WTC11 (cell line): ENCODE measurements around the gene MAP4K1.

Experiments used
- FOXP1 ChIP-seq: sonication (generic); formaldehyde crosslinking; IDR thresholded peaks from 2 replicates; pipeline ENCODE4 v1.8.0; 2022; ENCODE audit warnings: missing genetic modification reagents, mild to moderate bottlenecking, moderate library complexity, borderline replicate concordance
- MLX ChIP-seq: sonication (generic); formaldehyde crosslinking; IDR thresholded peaks from 2 replicates; pipeline ENCODE4 v1.8.1; 2023; ENCODE audit warnings: mild to moderate bottlenecking, missing genetic modification reagents, moderate library complexity
- SMAD4 ChIP-seq: sonication (generic); formaldehyde crosslinking; IDR thresholded peaks from 2 replicates; pipeline ENCODE4 v1.8.0; 2022; ENCODE audit warnings: mild to moderate bottlenecking, missing genetic modification reagents
- SOX15 ChIP-seq: fragments of 250-450 bp; sonication (Bioruptor Pico); IDR thresholded peaks from 2 replicates; pipeline ENCODE4 v1.9.0; 2021; ENCODE audit warnings: mild to moderate bottlenecking
- ZBTB21 ChIP-seq: sonication (generic); formaldehyde crosslinking; IDR thresholded peaks from 2 replicates; pipeline ENCODE4 v1.8.1; 2023; ENCODE audit warnings: mild to moderate bottlenecking, missing genetic modification reagents, borderline replicate concordance
- ZNF423 ChIP-seq: fragments of 250-450 bp; sonication (Bioruptor Pico); IDR thresholded peaks from 2 replicates; pipeline ENCODE4 v2.1.2; 2022; ENCODE audit warnings: mild to moderate bottlenecking, moderate library complexity
- TF ChIP-seq, protein P1 (sequence below): sonication (generic); formaldehyde crosslinking; IDR thresholded peaks from 2 replicates; pipeline ENCODE4 v1.8.1; 2022; ENCODE audit warnings: low read depth, mild to moderate bottlenecking, moderate library complexity, missing genetic modification reagents, borderline replicate concordance
- TF ChIP-seq, protein P2 (sequence below): fragments of 200-600 bp; IDR thresholded peaks from 2 replicates; pipeline ENCODE4 v1.8.0; 2022; ENCODE audit warnings: antibody characterized with exemption
- TF ChIP-seq, protein P3 (sequence below): sonication (generic); formaldehyde crosslinking; IDR thresholded peaks from 2 replicates; pipeline ENCODE4 v1.8.1; 2022; ENCODE audit warnings: low read depth, missing genetic modification reagents, borderline replicate concordance
- TF ChIP-seq, protein P4 (sequence below): sonication (generic); formaldehyde crosslinking; IDR thresholded peaks from 2 replicates; pipeline ENCODE4 v1.8.0; 2022; ENCODE audit warnings: mild to moderate bottlenecking, missing genetic modification reagents
- TF ChIP-seq, protein P5 (sequence below): sonication (generic); formaldehyde crosslinking; conservative IDR thresholded peaks from 2 replicates; pipeline ENCODE4 v1.8.1; 2023; ENCODE audit warnings: mild to moderate bottlenecking, low read depth, missing genetic modification reagents, moderate library complexity

DNA sequence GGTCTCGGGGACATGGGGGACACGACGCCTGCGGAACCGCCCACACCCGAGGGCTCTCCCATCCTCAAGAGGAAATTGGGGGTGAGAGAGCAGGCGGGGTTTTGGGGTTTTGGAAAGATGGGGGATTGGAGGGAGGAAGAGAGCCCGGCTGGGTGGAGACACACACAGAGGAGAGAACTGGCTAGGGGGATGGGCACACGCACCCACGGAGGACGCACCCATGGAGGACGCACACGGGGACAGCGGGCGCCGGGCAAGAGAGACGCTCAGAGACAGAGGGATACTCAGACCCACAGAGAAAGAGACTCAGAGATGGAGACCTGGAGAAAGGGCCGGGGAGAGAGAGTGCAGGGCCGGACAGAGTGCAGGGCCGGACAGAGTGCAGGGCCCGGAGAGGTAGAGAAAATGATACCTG lies 52.1 kb downstream of the MAP4K1 start:
- TF ChIP-seq, protein P1, sequence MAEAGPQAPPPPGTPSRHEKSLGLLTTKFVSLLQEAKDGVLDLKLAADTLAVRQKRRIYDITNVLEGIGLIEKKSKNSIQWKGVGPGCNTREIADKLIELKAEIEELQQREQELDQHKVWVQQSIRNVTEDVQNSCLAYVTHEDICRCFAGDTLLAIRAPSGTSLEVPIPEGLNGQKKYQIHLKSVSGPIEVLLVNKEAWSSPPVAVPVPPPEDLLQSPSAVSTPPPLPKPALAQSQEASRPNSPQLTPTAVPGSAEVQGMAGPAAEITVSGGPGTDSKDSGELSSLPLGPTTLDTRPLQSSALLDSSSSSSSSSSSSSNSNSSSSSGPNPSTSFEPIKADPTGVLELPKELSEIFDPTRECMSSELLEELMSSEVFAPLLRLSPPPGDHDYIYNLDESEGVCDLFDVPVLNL (CRISPR knock-in tag) = no peak
- TF ChIP-seq, protein P2, sequence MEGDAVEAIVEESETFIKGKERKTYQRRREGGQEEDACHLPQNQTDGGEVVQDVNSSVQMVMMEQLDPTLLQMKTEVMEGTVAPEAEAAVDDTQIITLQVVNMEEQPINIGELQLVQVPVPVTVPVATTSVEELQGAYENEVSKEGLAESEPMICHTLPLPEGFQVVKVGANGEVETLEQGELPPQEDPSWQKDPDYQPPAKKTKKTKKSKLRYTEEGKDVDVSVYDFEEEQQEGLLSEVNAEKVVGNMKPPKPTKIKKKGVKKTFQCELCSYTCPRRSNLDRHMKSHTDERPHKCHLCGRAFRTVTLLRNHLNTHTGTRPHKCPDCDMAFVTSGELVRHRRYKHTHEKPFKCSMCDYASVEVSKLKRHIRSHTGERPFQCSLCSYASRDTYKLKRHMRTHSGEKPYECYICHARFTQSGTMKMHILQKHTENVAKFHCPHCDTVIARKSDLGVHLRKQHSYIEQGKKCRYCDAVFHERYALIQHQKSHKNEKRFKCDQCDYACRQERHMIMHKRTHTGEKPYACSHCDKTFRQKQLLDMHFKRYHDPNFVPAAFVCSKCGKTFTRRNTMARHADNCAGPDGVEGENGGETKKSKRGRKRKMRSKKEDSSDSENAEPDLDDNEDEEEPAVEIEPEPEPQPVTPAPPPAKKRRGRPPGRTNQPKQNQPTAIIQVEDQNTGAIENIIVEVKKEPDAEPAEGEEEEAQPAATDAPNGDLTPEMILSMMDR = no peak
- TF ChIP-seq, protein P3, sequence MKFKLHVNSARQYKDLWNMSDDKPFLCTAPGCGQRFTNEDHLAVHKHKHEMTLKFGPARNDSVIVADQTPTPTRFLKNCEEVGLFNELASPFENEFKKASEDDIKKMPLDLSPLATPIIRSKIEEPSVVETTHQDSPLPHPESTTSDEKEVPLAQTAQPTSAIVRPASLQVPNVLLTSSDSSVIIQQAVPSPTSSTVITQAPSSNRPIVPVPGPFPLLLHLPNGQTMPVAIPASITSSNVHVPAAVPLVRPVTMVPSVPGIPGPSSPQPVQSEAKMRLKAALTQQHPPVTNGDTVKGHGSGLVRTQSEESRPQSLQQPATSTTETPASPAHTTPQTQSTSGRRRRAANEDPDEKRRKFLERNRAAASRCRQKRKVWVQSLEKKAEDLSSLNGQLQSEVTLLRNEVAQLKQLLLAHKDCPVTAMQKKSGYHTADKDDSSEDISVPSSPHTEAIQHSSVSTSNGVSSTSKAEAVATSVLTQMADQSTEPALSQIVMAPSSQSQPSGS (CRISPR knock-in tag) = no peak
- TF ChIP-seq SMAD4 (CRISPR knock-in tag) (no peak), ZNF423 (no peak), ZBTB21 (no peak), FOXP1 (CRISPR knock-in tag) (no peak), SOX15 (CRISPR knock-in tag) (no peak), MLX (CRISPR knock-in tag) (no peak)
- TF ChIP-seq, protein P4, sequence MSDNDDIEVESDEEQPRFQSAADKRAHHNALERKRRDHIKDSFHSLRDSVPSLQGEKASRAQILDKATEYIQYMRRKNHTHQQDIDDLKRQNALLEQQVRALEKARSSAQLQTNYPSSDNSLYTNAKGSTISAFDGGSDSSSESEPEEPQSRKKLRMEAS = no peak
- TF ChIP-seq, protein P5, sequence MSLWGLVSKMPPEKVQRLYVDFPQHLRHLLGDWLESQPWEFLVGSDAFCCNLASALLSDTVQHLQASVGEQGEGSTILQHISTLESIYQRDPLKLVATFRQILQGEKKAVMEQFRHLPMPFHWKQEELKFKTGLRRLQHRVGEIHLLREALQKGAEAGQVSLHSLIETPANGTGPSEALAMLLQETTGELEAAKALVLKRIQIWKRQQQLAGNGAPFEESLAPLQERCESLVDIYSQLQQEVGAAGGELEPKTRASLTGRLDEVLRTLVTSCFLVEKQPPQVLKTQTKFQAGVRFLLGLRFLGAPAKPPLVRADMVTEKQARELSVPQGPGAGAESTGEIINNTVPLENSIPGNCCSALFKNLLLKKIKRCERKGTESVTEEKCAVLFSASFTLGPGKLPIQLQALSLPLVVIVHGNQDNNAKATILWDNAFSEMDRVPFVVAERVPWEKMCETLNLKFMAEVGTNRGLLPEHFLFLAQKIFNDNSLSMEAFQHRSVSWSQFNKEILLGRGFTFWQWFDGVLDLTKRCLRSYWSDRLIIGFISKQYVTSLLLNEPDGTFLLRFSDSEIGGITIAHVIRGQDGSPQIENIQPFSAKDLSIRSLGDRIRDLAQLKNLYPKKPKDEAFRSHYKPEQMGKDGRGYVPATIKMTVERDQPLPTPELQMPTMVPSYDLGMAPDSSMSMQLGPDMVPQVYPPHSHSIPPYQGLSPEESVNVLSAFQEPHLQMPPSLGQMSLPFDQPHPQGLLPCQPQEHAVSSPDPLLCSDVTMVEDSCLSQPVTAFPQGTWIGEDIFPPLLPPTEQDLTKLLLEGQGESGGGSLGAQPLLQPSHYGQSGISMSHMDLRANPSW = no peak
